Uterus (tissue), 4 donors: Measurements from ENCODE around the gene PLXNA4. TPM values are rescaled to one million over a fixed set of nuclear protein-coding genes. Genes with fewer than 3 reads are reported as not detected.

ENCODE experiments used
- DNase-seq, 2 donors: peaks; one replicate each; pipeline ENCODE4 v3.0.0-alpha.2; 2019 to 2020
- H3K27ac ChIP-seq, 2 donors: fragments of 200-600 bp; sonication (generic); 1 replicate in 1 of 2; 2 replicates in 1 of 2; pipeline ENCODE4 v1.5.1; 2016 to 2018
- H3K27me3 ChIP-seq, 2 donors: fragments of 200-600 bp; sonication (generic); one replicate each; pipeline ENCODE4 v1.5.1; 2018 to 2019; ENCODE audit warnings: control low read depth in 1 of 2
- H3K36me3 ChIP-seq, 2 donors: fragments of 200-600 bp; sonication (generic); one replicate each; pipeline ENCODE4 v1.5.1; 2019; ENCODE audit warnings: control low read depth in 1 of 2
- H3K4me1 ChIP-seq, 2 donors: fragments of 200-600 bp; sonication (generic); one replicate each; pipeline ENCODE4 v1.5.1; 2018 to 2019; ENCODE audit warnings: control low read depth in 1 of 2
- H3K4me3 ChIP-seq, 2 donors: fragments of 200-600 bp; sonication (generic); 1 replicate in 1 of 2; 2 replicates in 1 of 2; pipeline ENCODE4 v1.5.1; 2018 to 2019; ENCODE audit warnings: mild to moderate bottlenecking in 1 of 2
- H3K9me3 ChIP-seq, 2 donors: fragments of 200-600 bp; sonication (generic); one replicate each; pipeline ENCODE4 v1.5.1; 2019; ENCODE audit warnings: control low read depth in 1 of 2
- CTCF ChIP-seq, 4 experiments: fragments of 200-600 bp in 2 of 4; fragments of 450-650 bp in 2 of 4; sonication (generic) in 2 of 4; IDR thresholded peaks; one replicate each; pipeline ENCODE4 v1.5.1; 2016 to 2019; ENCODE audit warnings: antibody characterized with exemption in 4 of 4, mild to moderate bottlenecking in 2 of 4, moderate library complexity in 1 of 4
- POLR2A ChIP-seq, 2 donors: fragments of 450-650 bp; IDR thresholded peaks; one replicate each; pipeline ENCODE4 v1.6.1; 2016; ENCODE audit warnings: antibody characterized with exemption in 2 of 2, mild to moderate bottlenecking in 1 of 2, moderate library complexity in 1 of 2
- intact Hi-C: fragments of 100-400 bp; cut with DNase I; formaldehyde crosslinking; loops from one replicate; pipeline ENCODE4 v1.15.1; 2023; ENCODE audit warnings: low total_unique reads
- total RNA-seq, 4 donors: library from RNA; depleted of rRNA in 3 of 4; stranded (reverse); fragments of >200 nt in 3 of 4; gene quantifications; one replicate each; pipeline versions ENCODE4 v1.1.0 to v1.2.4, GENCODE V29; 2014 to 2023
- donor health status: DM: yes; HTN: yes; CAD: no.

The PLXNA4 gene
- total RNA-seq, 4 donors from 2014 or later = 4.1 to 16.5 (median 7.7) TPM

GRCh38 chr7:132511387-132511786 is 64.9 kb downstream of the PLXNA4 start:
- Histone ChIP-seq H3K27ac (no peak overlapping the region), H3K36me3 (no peaks in the 10 kb centered on the region), H3K9me3 (no peaks in the 10 kb centered on the region), H3K4me1 (no peaks in the 10 kb centered on the region), H3K4me3 (no peak overlapping the region), H3K27me3 (no peaks in the 10 kb centered on the region)
- no peak for DNase-seq
- TF ChIP-seq CTCF (IDR thresholded peaks at IDR 0.05) (no peak), POLR2A (IDR thresholded peaks at IDR 0.05) (no peak)
- intact Hi-C loops = no loop called here

GRCh38 chr7:132509643-132510042 is 66.6 kb downstream of the PLXNA4 start:
- H3K4me1 ChIP-seq = no peaks in the 10 kb centered on the region
- no peak overlapping the region for H3K27ac ChIP-seq
- H3K27me3 ChIP-seq = no peaks in the 10 kb centered on the region
- TF ChIP-seq CTCF (IDR thresholded peaks at IDR 0.05) (no peak), POLR2A (IDR thresholded peaks at IDR 0.05) (no peak)
- H3K36me3 ChIP-seq = no peaks in the 10 kb centered on the region
- H3K4me3 ChIP-seq = no peak overlapping the region
- no peak for DNase-seq
- intact Hi-C loops = no loop called here
- H3K9me3 ChIP-seq = no peaks in the 10 kb centered on the region

GRCh38 chr7:132508724-132509353 is 67.4 kb downstream of the PLXNA4 start:
- Histone ChIP-seq H3K36me3 (no peaks in the 10 kb centered on the region), H3K27me3 (no peaks in the 10 kb centered on the region), H3K9me3 (no peaks in the 10 kb centered on the region), H3K4me1 (no peaks in the 10 kb centered on the region), H3K4me3 (no peak overlapping the region), H3K27ac (no peak overlapping the region)
- TF ChIP-seq POLR2A (IDR thresholded peaks at IDR 0.05) (no peak), CTCF (IDR thresholded peaks at IDR 0.05) (no peak)
- DNase-seq = no peak
- intact Hi-C loops = no loop called here

GRCh38 chr7:132504852-132505251 is 71.4 kb downstream of the PLXNA4 start:
- H3K27me3 ChIP-seq = no peaks in the 10 kb centered on the region
- no peaks in the 10 kb centered on the region for H3K36me3 ChIP-seq
- no peaks in the 10 kb centered on the region for H3K4me1 ChIP-seq
- no peak overlapping the region for H3K27ac ChIP-seq
- TF ChIP-seq POLR2A (IDR thresholded peaks at IDR 0.05) = no peak
- no peak for TF ChIP-seq CTCF (IDR thresholded peaks at IDR 0.05)
- no peak for DNase-seq
- H3K4me3 ChIP-seq = no peak overlapping the region
- no peaks in the 10 kb centered on the region for H3K9me3 ChIP-seq
- intact Hi-C loops = loop anchor here (5.0 kb wide), 1 partner anchor 188 kb away; no protein-coding TSS in a partner anchor

GRCh38 chr7:132504071-132504470 is 72.2 kb downstream of the PLXNA4 start:
- DNase-seq = no peak
- no peak for TF ChIP-seq POLR2A (IDR thresholded peaks at IDR 0.05)
- TF ChIP-seq CTCF (IDR thresholded peaks at IDR 0.05) = no peak
- no peak overlapping the region for H3K4me3 ChIP-seq
- no peaks in the 10 kb centered on the region for H3K4me1 ChIP-seq
- intact Hi-C loops = loop anchor here (5.0 kb wide), 1 partner anchor 187 kb away; no protein-coding TSS in a partner anchor
- H3K27ac ChIP-seq = no peak overlapping the region
- H3K27me3 ChIP-seq = no peaks in the 10 kb centered on the region
- H3K9me3 ChIP-seq = no peaks in the 10 kb centered on the region
- no peaks in the 10 kb centered on the region for H3K36me3 ChIP-seq
